Activated CD8-positive, alpha-beta memory T cell treated with anti-CD3 and anti-CD28 coated beads for 24 hours (primary cell): ENCODE data around the gene ELN.
"Not testable (repeated sequence)": the region's sequence is repeated elsewhere in the genome, so short reads cannot be mapped to it uniquely, and the experiment has no call there.

Experiments used
- DNase-seq: peaks from one replicate; pipeline ENCODE4 v3.0.0-alpha.2; 2020

ELN gene

GRCh38 chr7:74001150-74001494 is 26.9 kb upstream of the ELN start:
- DNase-seq: no peak

GRCh38 chr7:74002474-74003017 is 25.4 kb upstream of the ELN start:
- no peak for DNase-seq

- no peak for DNase-seq
These were observed 24.4 kb upstream of the ELN start for GRCh38 chr7:74003621-74004020.

GRCh38 chr7:74006032-74006431 is 21.9 kb upstream of the ELN start:
- no peak for DNase-seq

GRCh38 chr7:74006451-74007241 is 21.3 kb upstream of the ELN start:
- no peak for DNase-seq

GRCh38 chr7:74007242-74007567 is 20.8 kb upstream of the ELN start:
- no peak for DNase-seq

GRCh38 chr7:74008687-74009086 is 19.3 kb upstream of the ELN start:
- no peak for DNase-seq

DNA sequence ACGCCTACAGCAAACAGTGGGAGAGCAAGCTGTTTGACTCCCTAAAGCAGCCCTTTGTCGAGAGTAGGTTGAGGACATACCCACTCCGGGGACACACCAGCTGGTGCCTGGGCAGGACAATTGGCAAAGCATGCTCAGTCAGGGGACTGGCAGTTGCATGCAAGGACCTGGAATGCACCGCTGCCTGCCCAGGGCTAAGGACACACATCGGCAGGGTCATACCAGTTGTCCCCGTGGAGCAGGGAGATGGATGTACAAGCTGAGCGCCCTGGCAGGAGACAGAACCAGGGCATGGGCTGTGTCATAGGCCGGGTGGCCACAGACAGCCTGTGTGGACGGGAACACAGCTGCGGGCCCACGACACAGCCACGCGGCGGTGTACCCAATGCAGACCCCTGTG is 18.3 kb upstream of the ELN start:
- DNase-seq: no peak

- DNase-seq: no peak
These were observed 17.6 kb upstream of the ELN start for GRCh38 chr7:74010407-74010806.

DNA sequence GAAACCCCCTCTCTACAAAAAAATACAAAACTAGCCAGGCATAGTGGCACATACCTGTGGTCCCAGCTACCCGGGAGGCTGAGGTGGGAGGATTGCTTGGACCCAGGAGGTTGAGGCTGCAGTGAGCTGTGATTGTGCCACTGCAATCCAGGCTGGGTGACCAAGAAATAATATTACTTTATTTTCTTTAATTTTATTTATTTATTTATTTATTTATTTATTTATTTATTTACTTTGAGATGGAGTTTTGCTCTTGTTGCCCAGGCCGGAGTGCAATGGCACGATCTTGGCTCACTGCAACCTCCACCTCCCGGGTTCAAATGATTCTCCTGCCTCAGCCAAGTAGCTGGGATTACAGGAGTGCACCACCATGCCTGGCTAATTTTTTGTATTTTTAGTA is 16.6 kb upstream of the ELN start:
- not testable (repeated sequence) for DNase-seq

DNA sequence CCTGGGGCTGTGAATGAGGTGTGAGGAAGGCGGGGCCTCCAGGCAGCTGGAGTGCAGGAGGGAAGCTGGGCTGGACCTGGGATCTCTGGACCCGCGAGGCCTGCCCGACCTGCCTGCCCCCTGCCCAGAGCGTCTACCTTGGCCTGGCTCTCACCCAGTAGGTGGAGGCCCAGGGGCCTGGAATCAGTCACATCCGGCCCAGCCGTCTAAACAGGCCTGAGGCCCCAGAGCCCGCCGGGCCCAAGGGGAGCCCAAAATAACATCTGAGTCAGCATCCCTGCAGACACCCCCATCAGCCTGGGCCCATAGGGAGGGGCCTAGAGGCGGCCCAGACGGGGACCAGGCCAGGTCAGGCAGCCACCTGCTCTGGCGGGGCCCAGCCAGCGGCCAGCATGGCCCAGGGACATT is 15.1 kb upstream of the ELN start:
- DNase-seq: no peak

- no peak for DNase-seq
These were observed 14.3 kb upstream of the ELN start for GRCh38 chr7:74013539-74014272.

DNA sequence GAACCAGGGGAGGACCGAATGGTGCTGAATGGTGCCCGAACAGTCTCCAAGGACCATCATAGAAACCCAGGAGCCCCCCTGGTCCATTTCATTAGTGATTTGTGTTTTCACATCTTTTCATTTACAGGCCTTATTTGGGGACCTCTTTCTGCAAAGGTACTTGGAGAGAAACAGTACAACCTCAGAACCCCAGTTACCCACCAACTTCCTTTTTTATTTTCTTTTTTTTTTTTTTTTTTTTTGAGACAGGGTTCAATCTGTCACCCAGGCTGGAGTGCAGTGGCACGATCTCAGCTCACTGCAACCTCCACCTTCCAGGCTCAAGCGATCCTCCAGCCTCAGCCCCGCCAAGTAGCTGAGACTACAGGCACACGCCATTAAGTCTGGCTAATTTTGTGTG is 13.0 kb upstream of the ELN start:
- DNase-seq: no peak

- DNase-seq: no peak
These were observed 12.3 kb upstream of the ELN start for GRCh38 chr7:74015670-74016069.

GRCh38 chr7:74017125-74017524 is 10.8 kb upstream of the ELN start:
- DNase-seq: no peak

- no peak for DNase-seq
These were observed 9.6 kb upstream of the ELN start for GRCh38 chr7:74018246-74018895.

GRCh38 chr7:74019149-74019548 is 8.8 kb upstream of the ELN start:
- DNase-seq: no peak

DNA sequence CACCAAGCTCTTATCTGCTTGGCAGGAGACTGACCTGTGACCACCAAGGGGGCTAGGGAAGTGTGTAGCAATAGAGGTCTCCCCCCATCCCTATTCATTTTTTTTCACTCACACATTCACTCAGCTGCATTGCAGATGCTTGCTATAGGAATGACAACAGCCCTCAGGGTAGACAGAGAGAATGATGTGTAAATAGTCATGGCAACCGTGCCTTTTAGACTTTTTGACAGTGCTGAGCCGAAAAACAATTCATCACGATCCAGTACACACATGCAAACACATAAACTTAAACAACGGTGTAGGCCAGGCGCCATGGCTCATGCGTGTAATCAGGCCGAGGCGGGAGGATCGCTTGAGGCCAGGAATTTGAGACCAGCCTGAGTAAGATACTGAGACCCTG is 7.6 kb upstream of the ELN start:
- DNase-seq: no peak

DNA sequence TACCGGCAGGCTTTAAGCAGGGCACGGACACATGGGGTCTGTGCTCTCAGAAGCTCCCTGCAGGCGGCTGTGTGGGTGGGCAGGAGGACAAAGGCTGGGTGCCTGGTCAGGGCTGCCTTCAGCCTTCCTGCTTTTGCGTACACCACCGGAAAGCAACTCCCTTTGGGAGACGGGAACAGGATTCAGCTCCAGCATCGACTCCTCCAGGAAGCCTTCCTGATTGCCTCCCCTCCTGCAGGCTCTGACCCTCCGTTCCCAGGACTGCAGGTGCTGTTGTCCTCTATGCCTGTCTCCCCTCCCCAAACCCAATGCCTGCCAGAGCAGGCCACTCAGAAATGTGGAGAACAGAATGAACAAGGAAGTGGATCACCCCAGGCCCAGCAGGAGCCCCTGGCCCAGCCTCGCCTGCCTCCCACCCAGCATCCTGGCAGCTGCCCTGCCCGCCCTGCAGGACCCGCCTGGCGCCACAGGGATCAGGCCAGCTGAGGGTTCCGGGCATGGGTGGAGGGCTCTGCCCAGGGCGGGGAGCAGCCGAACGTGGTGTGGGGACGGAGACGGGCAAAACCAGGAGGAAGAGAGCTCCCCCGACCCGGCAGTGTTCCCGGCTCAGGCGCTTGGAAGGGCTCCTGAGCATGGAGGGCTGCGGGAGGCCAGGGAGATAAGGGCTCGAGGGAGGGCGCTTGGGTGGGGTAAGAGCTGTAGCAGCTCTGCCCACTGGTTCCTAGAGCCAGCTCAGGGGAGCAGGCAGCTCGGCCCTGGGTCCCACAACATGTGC is 6.2 kb upstream of the ELN start:
- DNase-seq: no peak

DNA sequence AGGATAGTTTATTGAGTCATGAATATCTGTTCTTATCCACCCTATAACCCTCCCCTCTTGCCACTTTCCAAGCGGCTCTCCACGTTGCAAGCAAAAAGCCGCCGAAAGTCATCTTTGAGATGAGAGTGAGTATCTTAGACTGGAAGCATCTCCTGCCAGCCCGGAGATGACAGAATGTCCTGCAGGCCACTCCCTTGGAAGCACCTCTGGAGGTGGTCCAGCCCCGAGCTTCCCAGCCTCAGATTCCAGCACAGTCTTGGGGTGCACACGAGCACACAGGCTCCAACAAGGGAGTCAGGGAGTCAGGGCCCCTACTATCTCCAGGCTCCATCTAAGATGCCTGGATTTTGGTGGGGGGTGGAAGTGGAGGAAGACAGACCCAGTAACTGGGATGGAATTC is 5.5 kb upstream of the ELN start:
- no peak for DNase-seq

DNA sequence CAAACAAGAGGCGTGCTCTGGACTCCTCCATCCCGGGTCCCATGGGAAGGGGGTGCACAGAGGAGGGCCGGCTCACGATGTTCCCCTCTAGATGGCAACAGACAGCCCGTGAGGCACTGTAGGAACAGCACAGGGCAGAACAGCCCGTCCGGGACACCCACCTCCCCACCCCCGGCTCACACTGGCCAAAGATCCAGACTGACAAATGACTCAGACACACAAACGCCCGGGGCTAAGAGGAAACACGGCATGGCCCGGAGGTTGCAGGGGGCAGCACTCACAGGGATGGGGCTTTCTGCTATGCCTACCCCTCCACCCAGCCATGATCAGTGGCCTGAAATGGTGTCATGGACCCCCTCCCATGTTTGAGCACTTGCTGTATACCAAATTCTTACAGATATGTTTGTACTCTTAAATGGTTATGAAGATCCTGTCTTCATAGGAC is 4.9 kb upstream of the ELN start:
- DNase-seq: no peak

GRCh38 chr7:74023786-74024185 is 4.2 kb upstream of the ELN start:
- DNase-seq: no peak

DNA sequence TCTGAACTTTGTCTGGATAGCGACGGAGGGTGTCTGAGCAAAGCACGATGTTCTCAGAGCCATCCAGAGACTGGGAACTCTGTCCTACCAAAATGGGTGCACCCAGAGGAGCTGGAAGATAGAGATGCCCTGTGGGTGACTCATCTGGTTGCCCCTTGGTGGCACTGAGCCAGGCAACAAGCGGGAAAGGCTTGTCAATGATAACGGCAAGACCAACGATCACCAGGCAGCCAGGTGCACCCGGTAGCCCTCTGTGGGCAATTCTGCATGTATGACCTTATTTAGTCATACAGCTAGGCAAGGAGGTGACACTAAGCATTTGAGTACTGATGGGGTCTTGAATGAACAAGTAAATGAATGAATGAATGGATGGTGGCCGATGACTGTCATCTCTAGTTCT is 2.8 kb upstream of the ELN start:
- no peak for DNase-seq
